HG03457 (cell line): ENCODE measurements around the gene IRAK2.

Experiments
- ATAC-seq: cut with Tn5 transposase; IDR thresholded peaks from one replicate; pipeline ENCODE4 v1.9.1; 2021; ENCODE audit warnings: moderate number of reproducible peaks; ENCODE audit not compliant: unreplicated experiment

Gene IRAK2

GRCh38 chr3:10279384-10280176 lies 114.9 kb downstream of the IRAK2 start:
- no peak for ATAC-seq

GRCh38 chr3:10280177-10280529 lies 115.4 kb downstream of the IRAK2 start:
- ATAC-seq, result no peak

- no peak for ATAC-seq
These were observed 115.9 kb downstream of the IRAK2 start for GRCh38 chr3:10280571-10280970.

- ATAC-seq, result no peak
These were observed 117.2 kb downstream of the IRAK2 start for GRCh38 chr3:10281951-10282350.

- no peak for ATAC-seq
These were observed 118.9 kb downstream of the IRAK2 start for GRCh38 chr3:10283638-10284037.

GRCh38 chr3:10284496-10284895 lies 119.8 kb downstream of the IRAK2 start:
- ATAC-seq, result no peak

- ATAC-seq, result no peak
These were observed 120.8 kb downstream of the IRAK2 start for GRCh38 chr3:10285272-10286132.

GRCh38 chr3:10286133-10286524 lies 121.4 kb downstream of the IRAK2 start:
- ATAC-seq, result no peak

- ATAC-seq, result no peak
These were observed 122.0 kb downstream of the IRAK2 start for GRCh38 chr3:10286596-10287295.

- no peak for ATAC-seq
These were observed 123.3 kb downstream of the IRAK2 start for GRCh38 chr3:10287936-10288574.

- no peak for ATAC-seq
These were observed 123.8 kb downstream of the IRAK2 start for GRCh38 chr3:10288575-10288960.

- ATAC-seq, result no peak
These were observed 124.4 kb downstream of the IRAK2 start for GRCh38 chr3:10289077-10289476.

- ATAC-seq, result no peak
These were observed 125.2 kb downstream of the IRAK2 start for GRCh38 chr3:10289787-10290355.

GRCh38 chr3:10290481-10291176 lies 125.9 kb downstream of the IRAK2 start:
- ATAC-seq, result no peak

- no peak for ATAC-seq
These were observed 126.9 kb downstream of the IRAK2 start for GRCh38 chr3:10291641-10292040.

GRCh38 chr3:10292505-10293419 lies 128.0 kb downstream of the IRAK2 start, which contains the start of gene GHRL:
Gene GHRL, minus strand, starts transcription at chr3:10292947. Its CDS starts 2,767 bp downstream, at chr3:10290180.
- ATAC-seq, result peak; percentile 79
